ENCODE data around the gene SAMD4A. TPM values are rescaled to one million over a fixed set of nuclear protein-coding genes. Genes with fewer than 3 reads are reported as not detected.

The SAMD4A gene
- total RNA-seq, 1 donor from 2014 or later: 57.2 TPM

DNA sequence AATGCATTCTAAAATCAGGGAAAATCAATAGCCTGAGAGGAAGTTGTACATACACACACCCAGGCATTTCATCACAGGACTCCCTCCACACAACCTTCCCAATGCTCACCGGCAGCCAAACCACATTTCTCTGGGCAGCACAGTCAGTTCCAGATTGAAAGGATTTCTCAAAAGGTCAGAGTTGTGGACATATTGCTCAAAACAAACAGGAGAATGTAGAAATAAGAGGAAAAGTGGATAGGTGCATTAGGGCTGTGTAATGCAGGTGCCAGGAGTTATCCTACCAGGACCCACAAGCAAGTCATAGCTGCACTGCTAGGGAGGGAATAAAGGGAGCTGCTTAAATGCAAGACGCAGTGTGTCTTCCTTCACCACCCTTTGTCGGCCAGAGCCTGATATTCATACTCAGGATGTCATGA is 272.8 kb downstream of the SAMD4A start:
- DNase-seq: no peak

DNA sequence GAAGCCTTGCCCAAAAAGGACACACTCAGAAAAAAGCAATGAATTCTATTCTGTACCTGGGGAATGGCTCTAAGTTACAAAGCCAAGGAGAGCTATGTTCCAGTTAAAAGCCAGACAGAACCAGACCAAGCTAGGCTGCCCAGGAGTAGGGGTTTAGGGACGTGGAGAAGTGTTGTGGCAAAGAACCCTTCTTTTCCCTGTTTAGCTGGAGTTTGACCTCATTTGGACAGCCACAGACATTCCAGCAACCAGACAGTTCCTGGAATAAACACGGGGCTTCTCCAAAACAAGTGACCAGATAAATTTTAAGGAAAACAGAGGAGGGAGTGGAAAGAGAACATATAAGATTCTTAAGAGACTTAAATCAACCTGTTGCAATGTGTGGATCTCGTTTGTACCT is 273.4 kb downstream of the SAMD4A start:
- DNase-seq: no peak

DNA sequence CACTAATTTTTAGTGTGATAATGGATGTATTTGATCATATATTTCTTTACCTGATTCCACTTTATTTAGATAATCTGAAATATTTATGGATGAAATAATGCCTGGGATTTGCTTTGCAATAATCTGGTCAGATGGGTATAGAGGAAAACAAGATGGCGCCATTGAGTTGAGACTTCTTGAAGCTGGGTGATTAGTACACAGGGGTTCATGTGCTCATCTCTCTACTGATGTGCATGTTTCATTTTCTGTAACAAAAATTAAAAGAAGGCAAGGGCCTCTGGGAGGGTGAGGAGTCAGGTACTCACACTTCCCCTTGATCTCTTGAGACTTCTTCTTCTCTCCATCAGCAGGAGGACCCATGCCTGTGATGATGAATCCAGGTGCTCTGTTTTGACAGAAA is 273.9 kb downstream of the SAMD4A start:
- no peak for DNase-seq

Other genes starting within 250 kb of the SAMD4A start
- 34.4 and 83.6 TPM in 2 replicates for gene CDKN3, start 170.1 kb upstream of the SAMD4A start, total RNA-seq
- 156 and 160 TPM in 2 replicates for gene CNIH1, start 125.8 kb upstream of the SAMD4A start, total RNA-seq
- gene GMFB, start 78.1 kb upstream of the SAMD4A start, total RNA-seq: 113 and 114 TPM in 2 replicates
- gene CGRRF1, start 57.2 kb upstream of the SAMD4A start, total RNA-seq: 13.2 and 20.8 TPM in 2 replicates